Liver (tissue), 3 donors: ENCODE measurements around the gene NPY4R.
"Not testable (repeated sequence)": the region's sequence is repeated elsewhere in the genome, so short reads cannot be mapped to it uniquely, and the experiment has no call there.

Experiments
- CTCF ChIP-seq: fragments of 150-350 bp; IDR thresholded peaks from 2 replicates; pipeline ENCODE4 v1.5.1; 2017; ENCODE audit warnings: improper control_type of control experiment, low read depth, low read length; ENCODE audit not compliant: missing input control
- FOXA1 ChIP-seq: IDR thresholded peaks from 2 replicates; pipeline ENCODE4 v1.6.1; 2016; ENCODE audit warnings: antibody characterized with exemption
- FOXA2 ChIP-seq: IDR thresholded peaks from 2 replicates; pipeline ENCODE4 v1.6.1; 2016; ENCODE audit warnings: antibody characterized with exemption
- GABPA ChIP-seq, 2 donors: IDR thresholded peaks in 1 of 2; conservative IDR thresholded peaks in 1 of 2; 2 replicates each; pipeline ENCODE4 v1.6.1; 2016; ENCODE audit warnings: antibody characterized with exemption in 2 of 2, mild to moderate bottlenecking in 1 of 2, moderate library complexity in 1 of 2
- JUND ChIP-seq, 2 donors: IDR thresholded peaks; 2 replicates each; pipeline ENCODE4 v1.6.1; 2016; ENCODE audit warnings: antibody characterized with exemption in 2 of 2
- NR2F2 ChIP-seq: IDR thresholded peaks from 2 replicates; pipeline ENCODE4 v1.6.1; 2016; ENCODE audit warnings: antibody characterized with exemption
- RAD21 ChIP-seq, 2 donors: IDR thresholded peaks; 2 replicates each; pipeline ENCODE4 v1.6.1; 2016; ENCODE audit warnings: antibody characterized with exemption in 2 of 2, mild to moderate bottlenecking in 2 of 2
- REST ChIP-seq: IDR thresholded peaks from 2 replicates; pipeline ENCODE4 v1.6.1; 2016; ENCODE audit warnings: antibody characterized with exemption, mild to moderate bottlenecking
- RXRA ChIP-seq, 2 donors: IDR thresholded peaks; 2 replicates each; pipeline ENCODE4 v1.6.1; 2017 to 2018; ENCODE audit warnings: antibody characterized with exemption in 2 of 2, mild to moderate bottlenecking in 1 of 2
- SP1 ChIP-seq: IDR thresholded peaks from 2 replicates; pipeline ENCODE4 v1.6.1; 2018; ENCODE audit warnings: antibody characterized with exemption, mild to moderate bottlenecking
- TAF1 ChIP-seq: conservative IDR thresholded peaks from 2 replicates; pipeline ENCODE4 v1.6.1; 2016; ENCODE audit warnings: antibody characterized with exemption, mild to moderate bottlenecking
- YY1 ChIP-seq: IDR thresholded peaks from 2 replicates; pipeline ENCODE4 v1.6.1; 2016; ENCODE audit warnings: antibody characterized with exemption, mild to moderate bottlenecking
- TF ChIP-seq, protein P1 (sequence below): IDR thresholded peaks from 2 replicates; pipeline ENCODE4 v1.6.1; 2016; ENCODE audit warnings: antibody characterized with exemption
- TF ChIP-seq, protein P2 (sequence below): IDR thresholded peaks from 2 replicates; pipeline ENCODE4 v1.6.1; 2016; ENCODE audit warnings: antibody characterized with exemption
- donor health status: healthy.
- donor health status: healthy.

DNA sequence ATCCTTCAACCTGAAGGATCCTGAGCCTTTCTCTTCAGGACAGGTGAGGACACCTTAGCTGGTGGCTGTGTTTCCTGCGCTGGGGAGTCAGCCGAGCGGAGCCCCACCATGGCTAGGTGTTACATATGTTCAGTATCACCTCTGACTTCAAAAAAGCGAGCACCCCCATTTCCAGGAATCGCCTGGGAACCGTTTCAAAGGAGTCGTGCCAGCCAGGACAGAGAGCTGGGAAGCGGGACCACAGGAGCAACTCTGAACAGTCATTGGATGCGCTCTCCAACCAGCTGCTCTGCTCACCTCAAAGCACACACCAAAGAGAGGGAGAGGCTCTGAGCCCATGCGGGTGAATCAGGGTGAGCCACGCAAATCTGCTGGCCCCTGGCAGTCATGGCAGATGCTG lies 24.5 kb upstream of the NPY4R start:
- TF ChIP-seq CTCF; RAD21 (IDR thresholded peaks at IDR 0.05); FOXA2; FOXA1; YY1; REST; SP1; NR2F2; RXRA (IDR thresholded peaks at IDR 0.05); GABPA (IDR thresholded peaks at IDR 0.05 in 1 of 2, conservative IDR thresholded peaks at IDR 0.05 in 1 of 2); JUND (IDR thresholded peaks at IDR 0.05); TAF1: not testable (repeated sequence)
- TF ChIP-seq, protein P1, sequence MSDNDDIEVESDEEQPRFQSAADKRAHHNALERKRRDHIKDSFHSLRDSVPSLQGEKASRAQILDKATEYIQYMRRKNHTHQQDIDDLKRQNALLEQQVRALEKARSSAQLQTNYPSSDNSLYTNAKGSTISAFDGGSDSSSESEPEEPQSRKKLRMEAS, result not testable (repeated sequence)
- TF ChIP-seq, protein P2, sequence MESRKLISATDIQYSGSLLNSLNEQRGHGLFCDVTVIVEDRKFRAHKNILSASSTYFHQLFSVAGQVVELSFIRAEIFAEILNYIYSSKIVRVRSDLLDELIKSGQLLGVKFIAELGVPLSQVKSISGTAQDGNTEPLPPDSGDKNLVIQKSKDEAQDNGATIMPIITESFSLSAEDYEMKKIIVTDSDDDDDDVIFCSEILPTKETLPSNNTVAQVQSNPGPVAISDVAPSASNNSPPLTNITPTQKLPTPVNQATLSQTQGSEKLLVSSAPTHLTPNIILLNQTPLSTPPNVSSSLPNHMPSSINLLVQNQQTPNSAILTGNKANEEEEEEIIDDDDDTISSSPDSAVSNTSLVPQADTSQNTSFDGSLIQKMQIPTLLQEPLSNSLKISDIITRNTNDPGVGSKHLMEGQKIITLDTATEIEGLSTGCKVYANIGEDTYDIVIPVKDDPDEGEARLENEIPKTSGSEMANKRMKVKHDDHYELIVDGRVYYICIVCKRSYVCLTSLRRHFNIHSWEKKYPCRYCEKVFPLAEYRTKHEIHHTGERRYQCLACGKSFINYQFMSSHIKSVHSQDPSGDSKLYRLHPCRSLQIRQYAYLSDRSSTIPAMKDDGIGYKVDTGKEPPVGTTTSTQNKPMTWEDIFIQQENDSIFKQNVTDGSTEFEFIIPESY, result not testable (repeated sequence)
